ENCODE data around the gene RGS12.
A peak's percentile ranks its signal among the peaks of the same experiment; 100 is the strongest.
"Not testable (repeated sequence)": the region's sequence is repeated elsewhere in the genome, so short reads cannot be mapped to it uniquely, and the experiment has no call there.

The RGS12 gene

DNA sequence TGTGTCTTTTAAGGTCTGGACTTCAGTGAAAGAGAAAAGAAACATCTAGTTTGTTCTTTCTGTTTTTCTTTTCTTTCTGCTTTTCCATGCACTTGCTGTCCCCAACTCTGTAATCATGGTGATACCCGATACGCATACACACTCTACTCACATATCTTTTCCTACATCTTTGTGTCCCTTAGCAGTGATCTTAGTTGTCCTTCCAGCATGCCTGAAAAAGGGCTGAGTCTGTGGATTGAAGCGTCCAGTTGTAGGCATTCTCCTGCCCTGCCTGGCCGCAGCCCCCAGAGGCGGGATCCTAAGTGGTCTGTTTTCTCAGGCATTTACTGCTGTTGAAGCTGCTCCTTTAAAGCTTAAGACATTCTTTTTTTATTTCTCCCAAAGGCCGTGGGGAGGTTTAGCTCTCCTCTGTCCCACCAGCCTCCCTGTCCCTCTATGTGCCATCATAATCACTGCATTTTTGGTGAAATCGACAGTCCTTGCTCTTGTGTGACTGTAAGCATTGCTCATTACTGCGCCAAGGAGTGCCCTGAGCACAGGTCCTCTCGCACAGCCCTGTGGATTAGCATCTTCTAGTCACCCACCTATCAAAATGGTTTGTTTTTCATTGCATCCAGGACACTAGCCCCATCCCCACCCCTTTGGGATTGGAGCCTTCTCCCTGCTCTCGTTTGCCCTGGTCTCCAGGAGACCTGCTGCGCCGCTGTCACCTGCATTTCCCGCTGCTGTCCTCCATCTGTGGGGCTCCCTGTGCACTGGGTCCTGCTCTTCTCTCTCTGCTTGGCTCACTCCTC is 4.4 kb downstream of the RGS12 start:
- no peak for DNase-seq

DNA sequence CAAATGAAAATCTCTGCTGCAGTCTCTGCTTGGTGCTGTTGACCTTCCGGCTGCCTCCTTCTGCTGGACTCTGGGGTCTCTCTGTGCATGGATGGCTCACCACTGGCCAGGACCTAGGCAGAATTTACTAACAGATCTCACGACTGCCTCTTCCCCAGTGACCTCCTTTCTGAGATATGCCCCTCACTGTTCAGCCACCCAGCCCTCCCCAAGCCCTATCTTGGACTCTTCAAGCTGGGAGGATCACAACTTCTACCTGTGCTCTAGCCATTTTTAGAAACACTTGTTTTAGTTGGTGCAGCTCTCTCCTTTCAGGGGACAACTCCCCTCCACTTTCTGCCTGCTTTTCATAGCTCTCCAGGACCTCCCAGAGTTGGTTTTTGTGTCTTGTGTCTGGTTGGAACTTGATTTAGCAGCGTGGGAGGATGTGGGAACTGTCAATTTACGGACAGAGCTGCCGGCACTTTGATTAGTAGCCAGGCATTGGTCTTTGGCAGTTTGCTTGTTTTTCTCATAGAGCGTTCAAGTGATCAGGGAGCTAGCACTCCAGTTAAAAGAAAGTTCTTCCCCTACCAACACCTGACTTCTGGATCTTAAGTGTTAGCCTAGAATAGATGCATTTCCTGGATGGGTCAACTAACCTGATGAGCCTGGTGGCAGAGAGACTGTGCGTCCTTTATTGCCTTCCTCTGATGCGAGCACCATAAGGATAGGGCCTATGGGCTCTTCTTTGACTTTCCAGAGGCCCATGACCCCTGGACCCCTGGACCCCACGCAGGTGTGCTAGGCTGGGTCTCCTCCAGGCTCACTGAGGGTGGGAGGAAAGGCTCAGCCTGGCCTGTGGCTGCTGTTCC is 6.5 kb downstream of the RGS12 start:
- no peak for DNase-seq

DNA sequence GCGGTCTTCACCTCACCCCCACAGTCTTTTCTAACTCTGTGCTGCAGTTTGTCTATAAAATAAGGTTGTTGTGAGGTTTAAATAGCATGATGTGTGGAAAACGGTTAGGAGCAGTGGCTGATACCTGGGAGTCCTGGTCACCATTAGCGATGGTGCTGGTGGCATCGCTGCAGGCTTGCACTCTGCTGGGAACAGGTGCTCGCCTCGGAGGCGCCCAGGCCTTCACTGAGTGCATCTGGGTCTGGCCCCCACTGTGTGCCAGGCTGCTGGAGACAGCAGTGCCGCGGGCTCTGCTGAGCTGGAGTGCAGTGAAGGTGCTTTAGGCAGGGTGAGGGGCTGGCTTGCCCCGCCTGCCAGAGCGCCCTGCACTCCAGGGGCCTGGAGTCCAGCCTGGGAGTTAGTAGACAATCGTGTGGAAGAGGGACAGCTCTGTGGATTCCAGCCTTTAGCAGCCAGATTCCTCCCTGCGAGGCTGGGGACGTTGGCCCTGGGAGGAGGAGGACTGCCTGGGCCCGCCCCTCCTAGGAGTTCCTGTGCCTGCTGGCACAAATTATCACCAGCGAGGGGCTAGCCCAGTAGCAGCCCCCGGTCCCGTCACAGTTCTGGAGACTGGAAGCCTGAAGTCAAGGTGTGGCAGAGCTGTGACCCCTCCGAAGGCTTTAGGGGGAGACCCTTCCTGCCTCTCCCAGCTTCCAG is 7.3 kb downstream of the RGS12 start:
- no peak for DNase-seq

DNA sequence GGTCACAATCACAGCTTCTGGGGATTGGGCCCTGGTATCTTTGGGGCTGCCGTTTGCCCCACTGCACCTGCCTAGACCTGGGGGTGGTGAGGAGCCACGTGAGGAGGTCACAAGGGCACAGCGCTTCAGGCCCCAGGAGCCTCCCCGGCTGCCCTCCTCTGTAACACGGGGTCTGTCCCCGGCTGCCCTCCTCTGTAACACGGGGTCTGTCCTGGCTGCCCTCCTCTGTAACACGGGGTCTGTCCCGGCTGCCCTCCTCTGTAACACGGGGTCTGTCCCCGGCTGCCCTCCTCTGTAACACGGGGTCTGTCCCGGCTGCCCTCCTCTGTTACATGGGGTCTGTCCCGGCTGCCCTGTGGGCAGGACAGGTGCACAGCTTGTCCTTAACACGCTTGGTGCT is 8.1 kb downstream of the RGS12 start:
- DNase-seq, result not testable (repeated sequence)

DNA sequence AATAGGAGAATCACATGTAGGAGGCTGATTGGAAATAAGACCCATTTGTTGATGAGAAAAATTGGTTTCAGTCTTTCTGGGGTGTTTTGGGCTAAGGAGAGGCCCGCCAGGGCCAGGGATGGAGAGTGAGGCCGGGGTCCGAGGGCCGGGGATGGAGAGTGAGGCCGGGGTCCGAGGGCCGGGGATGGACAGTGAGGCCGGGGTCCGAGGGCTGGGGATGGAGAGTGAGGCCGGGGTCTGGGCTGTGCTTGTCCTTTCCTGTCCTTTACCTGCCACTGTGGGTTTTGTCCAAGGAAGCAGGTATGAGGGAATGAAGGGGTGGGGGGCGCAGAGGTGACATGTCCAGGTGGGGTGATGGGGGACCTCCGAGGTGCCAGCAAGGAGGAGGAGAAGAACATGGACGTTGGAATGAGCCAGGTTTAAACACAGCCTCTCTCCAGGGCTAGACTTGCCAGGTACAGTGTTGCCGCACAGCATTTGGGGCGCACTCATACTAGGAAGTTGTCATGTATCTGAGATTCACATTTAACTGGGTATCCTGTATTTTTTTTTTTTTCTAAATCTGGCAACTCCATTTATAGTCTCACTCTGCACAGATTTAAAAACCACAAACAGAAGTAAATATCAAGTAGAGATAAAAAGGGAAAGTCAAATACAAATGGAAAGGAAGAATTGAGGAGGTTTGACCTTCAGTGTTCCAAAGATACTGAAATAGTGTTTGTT is 8.8 kb downstream of the RGS12 start:
- DNase-seq, result no peak

DNA sequence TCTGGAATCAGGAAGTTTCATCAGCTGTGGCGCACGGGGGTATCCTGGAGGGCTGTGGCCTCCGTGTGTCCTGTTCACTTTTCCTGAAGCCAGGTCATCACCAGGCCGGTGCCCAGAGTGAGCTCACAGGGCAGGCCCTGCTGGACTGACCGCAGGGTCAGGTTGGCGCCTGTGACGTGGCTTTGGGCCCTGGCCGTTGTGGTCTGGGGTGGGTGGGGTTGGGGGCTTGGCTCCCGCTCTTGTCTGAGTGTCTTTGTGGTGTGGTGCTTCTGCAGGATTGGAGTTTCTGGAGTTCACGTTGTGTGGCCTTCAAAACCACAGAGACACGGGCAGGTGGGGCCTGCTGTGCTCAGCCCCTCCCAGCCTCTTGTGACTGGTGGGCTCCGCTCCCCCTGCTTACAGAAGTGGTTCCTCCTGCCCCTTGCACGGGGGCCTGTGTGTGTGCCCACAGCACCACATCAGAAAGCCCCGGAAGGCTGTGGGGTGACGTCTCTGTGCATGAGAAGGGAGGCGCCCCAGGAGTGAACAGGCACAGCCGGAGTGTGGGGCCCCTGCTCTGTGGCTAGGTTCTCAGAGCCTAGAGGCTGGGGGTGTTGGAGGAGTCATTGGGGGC is 9.5 kb downstream of the RGS12 start:
- DNase-seq, result peak; percentile 77

DNA sequence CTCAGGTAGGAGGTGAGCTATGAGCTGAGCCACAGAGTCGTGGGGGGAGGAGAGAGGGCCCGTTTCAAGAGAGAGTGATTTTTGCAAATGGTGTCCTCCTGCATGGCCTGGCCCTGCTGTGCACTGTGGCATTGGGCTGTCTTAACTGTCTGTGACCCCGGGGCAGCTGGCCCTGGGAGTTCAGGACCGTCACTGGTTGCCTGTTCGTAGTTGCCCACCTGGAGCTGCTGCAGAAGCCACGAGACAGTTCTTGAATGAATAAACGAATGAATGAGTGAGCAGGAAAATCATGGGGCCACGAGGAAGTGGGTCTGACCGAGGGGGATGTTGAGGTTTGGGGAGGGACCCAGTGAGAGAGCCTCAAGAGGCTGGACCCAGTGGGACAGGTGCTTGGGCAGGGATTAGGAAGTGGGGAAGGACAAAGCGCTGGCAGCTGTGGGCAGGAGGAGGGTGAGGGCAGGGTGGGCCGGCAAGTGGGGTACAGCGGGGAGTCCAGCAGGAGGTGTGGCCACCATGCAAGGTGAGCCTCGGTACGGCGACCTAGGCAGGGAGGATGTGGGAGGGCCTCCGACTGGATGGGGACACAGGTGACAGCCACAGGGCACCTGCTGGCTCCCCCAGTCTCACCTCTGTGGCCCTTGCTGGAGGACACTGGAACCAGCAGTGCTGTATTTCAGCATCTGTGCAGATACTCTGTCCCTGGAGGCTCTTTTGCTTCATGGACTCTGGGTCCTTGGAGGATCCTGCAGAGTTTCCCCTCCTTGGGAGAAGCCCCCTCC is 10.2 kb downstream of the RGS12 start:
- DNase-seq, result no peak

DNA sequence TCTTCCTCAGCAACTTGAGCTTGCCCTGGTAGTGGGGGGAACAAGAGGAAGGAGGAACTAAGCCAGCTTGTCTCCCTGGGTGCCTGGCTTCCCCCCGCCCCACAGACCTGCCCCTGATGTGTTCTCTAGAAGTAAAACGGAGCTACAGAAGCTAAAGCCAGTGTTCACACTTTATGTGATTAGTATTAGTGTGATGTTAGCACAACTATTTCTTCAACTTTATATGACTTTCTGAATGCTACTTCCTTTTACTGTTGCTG is 10.7 kb downstream of the RGS12 start:
- DNase-seq, result no peak

DNA sequence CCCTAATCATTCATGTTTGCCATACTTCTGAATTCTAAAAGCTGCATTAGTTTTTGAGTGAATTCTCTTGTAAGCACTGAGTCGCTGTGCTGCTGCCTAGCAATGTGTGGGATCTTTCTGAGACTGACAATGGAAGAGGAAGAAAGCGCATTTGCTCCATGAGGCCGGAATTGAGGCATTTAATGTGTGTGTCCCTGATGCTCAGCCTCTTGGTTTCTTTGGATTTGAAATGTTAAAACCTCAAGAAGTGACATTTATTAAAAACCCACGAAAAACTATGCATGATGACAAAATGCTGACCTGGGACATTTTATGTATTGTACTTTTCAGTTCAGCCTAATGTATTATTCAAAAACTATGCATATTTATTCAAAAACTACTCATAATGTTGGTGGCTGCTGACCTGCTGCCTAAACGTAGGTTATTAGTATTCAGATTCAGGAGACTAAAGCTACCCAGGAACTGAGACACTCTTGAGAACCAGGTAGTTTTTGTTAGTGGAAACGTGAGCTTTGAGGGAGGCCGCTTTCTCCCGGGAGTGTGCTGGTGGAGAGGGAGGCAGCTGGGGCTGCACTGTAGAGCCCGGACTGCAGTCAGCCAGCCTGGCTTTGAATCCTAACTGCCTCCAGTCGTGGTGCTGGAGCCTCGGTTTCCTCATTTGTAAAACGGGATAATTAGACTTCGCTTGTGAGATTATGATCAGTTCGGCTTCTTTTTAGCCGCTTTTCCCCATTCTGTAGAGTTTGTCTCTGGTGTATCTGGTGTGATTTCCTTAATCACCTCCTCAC is 11.3 kb downstream of the RGS12 start:
- DNase-seq, result no peak

DNA sequence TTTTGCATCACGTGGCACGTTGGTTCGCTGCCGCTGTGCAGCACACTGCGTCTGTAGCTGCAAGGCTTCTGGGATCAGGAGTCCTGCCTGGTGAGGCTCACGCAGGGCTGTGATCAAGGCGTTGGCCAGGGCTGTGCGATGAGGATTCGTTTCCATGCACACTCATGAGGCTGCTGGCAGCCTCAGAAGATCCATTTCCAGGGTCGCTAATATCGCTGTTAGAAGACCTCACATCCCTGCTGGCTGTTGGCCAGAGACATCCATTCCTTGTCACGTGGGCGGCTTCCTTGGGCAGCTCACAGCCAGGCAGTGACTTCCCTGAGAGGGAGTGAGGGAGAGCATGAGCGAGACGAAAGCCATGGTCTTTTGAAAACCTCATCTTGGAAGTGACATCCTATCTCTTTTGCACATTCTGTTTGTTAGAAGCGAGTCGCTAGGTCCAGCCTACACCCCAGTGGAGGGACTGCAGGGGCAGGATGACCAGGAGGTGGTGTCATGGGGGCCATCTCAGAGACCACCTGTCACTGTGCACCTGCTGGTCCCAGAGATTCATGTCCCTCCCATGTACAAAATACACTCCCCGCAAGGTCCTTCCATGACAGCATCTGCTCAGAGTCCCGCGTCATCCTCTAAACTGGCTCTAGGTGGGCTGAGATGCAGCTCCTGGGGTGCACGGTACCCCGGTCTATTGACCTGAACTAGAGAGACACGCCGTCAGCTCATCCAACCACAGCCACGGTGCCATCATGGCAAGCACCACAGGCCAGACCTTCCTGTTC is 12.2 kb downstream of the RGS12 start:
- DNase-seq, result no peak

DNA sequence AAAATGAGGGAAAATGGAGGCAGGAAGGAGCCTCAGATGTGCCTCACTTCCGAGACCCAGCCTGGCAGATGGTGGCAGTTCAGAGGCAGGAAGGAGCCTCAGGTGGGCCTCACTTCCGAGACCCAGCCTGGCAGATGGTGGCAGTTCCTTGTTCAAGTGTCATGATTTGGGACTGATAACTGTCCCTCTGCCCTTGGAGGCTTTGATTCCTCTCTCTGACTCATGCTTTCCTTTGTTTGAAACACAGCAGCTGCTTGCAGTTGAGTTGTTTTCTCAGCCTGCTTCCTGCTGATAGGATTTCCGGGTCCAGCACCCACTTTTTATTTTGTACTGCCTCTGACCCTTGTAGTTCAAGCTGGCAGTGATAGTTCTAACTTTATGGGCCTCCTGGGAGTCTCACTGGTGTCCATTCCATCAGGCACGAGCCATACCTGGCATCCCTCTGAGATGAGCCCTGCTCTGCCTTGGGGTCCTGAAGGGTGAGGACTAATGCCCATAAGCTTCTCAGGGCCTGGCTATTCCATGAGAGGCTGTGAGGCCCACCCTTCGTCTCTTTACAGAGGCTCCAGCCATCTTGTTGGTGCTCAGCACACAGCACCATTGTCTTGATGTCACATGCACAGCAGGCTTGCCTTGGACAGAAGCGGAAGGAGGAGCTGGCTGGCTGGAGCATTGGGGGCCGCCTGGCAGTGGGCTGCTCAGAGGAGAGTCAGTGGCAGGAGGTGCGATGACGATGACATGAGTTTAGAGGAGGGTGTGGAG is 13.0 kb downstream of the RGS12 start:
- no peak for DNase-seq

DNA sequence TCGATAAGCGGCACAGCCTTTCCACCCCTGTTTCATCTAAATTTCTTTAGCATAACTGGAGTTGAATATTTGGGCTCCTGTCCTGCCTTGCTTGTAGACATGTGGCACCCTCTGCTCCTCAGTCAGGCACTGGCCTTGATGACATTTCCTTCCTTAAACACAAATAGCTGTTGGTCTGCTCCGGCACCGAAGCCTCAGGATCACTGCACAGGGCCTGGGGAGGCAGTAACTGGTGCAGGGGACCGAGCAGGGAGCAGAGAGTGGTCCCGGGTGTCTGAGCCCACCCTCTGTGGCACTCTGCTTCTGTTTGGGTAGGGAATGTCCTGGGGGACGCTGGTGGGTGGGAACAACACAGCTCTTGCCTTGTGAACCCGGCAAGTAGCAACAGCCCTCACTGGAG is 13.6 kb downstream of the RGS12 start:
- no peak for DNase-seq

DNA sequence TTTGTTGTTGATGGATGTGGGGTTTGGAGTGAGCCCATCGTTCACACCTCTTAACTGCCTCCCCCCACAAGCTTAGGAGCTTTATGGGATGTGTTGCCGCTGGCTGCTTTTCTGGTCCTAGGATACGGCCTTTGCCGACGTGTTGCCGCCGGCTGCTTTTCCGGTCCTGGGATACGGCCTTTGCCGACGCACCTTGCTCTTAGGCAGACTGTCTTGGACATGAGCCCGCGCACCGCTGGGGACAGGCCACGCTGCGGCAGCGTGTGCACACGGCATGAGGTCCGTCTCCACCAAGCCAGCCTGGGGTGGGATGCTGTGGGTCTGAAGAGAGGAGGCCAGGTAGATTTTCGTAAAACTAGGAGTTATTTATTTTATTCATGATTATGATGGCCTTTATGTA is 14.2 kb downstream of the RGS12 start:
- no peak for DNase-seq

DNA sequence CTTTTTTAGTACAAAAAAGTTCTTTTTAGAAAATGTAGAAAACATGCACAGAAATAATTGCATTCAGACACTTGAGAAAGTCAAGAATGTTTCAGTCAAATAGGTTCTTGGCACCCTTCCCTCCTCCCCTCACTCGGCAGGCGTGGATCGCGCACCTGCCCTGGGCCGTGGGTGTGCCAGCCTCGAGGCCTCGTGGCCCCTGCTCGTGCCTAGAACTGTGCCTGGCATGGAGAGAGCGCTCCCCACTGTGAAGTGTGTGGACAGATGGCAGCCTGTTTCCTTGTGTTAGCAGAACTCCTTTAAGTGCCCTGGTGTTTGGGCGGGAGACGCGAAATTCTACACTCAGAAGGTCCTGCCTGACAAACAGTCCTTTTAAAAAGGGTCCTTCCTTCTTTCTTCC is 14.7 kb downstream of the RGS12 start:
- no peak for DNase-seq

DNA sequence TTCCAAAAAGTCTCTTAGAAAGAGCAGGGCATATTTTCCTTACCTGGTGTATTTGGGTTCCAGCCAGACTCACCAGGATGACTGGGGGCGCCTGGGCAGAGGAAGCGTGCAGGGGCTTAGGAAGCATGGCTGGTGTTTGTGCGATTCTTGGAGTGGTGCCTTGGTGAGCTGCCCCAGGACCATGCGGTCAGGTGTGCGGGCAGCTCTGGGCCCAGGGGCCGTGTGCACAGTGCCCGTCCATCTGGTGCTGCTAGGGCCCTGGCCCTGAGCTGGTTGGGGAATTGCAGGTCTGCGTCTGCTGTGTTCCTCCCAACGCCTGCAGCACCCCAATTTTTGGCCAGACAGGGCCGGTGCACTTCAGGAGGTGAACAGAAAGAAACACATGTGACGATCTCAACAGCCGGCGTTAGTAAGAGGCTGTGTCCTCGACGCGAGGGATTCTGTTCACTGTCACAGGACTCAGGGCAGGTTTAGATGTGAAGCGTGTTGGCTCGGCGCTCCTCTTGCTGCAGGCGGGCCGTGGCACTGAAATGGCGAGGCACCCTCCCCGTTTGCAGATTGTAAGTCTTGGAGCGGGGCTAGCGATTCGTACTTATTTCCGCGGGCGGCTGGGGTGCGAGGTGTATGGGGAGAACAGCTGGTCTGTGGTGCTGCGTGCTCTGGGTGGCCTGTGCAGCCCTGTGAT is 15.2 kb downstream of the RGS12 start:
- no peak for DNase-seq

DNA sequence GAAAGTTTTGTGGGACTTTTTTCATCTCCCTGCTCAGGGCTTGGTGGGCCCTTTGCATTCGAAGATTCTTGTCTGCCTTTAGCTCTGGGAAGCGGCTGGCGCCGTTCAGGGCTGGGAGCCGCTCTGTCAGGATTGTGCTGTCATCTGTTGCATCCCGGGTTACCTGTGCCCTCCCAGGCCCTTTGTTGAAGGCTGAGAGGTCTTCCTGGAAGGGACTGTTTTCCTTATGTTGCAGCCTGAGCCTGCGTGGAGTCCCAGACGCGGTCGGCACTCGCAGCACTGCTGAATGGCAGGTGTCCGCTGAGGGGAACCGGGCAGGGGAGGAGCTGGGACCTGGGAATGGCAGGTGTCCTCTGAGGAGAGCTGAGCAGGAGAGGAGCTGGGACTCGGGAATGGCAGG is 15.9 kb downstream of the RGS12 start:
- DNase-seq, result no peak

DNA sequence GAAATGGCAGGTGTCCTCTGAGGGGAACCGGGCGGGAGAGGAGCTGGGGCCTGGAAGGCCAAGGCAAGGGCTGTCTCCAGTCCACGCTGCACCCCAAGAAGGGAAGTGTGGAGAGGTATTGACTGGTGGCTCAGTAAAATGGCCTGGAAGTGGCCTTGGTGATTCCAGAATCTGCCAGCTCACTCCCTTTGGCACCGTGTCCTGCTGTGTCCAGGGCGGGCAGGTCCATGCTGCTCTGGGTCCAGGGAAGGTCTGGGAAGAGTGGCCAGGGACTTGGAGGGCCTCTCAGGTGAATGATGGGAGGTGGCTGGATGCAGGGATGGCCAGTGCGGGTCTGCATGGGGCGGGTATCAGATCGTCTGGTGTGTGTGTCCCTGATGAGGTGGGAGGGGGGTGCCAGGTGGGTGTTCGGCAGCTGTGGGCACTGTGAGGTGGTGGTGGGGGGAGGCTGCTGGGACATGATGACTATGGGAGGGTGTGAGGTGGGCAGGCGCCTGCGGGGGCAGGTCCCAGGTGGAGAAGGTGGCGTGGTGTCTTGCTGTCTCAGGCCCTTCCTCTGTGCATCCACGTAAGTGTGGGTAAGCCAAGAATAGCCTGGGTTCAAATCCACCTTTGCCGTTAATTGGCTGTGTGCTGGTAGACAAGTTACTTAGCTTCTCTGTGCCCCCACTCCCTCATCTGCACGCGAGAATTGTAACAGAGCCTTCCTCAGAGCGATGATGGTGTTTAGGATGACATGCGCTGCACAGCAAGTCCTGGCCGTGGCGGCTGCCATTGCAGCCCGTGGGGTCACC is 17.7 kb downstream of the RGS12 start:
- no peak for DNase-seq

DNA sequence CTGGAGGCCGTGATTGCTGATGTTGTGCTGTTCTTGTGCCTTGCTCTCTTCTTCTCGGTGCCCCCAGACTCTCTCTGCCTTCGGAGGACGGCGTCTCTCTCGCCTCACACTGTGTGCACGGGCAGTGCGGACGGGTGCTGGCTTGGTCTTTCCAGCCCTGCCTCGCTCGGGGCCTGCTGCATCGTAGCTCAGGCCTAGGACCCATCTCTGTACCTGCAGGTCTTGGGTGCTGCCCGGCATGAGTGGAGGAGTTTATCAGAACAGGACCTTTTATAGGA is 18.2 kb downstream of the RGS12 start:
- DNase-seq, result no peak

Measured in activated CD8-positive, alpha-beta memory T cell treated with anti-CD3 and anti-CD28 coated beads, Interleukin-2, amount 50 U/mL, for 4 hours (primary cell).